OCI-LY3 (cell line): ENCODE results near the gene HIGD2A.

ENCODE experiments used
- EZH2phosphoT487 ChIP-seq: fragments of 200-600 bp; shearing (Covaris generic); IDR thresholded peaks from 2 replicates; pipeline ENCODE4 v1.6.1; 2018; ENCODE audit warnings: antibody characterized with exemption, mixed run types, low read depth
- TF ChIP-seq, protein P1 (sequence below): fragments of 200-600, 300-600 bp; sonication (generic); IDR thresholded peaks from 2 replicates; pipeline ENCODE4 v1.5.1; 2014; ENCODE audit warnings: antibody characterized with exemption, low read length, low read depth

DNA sequence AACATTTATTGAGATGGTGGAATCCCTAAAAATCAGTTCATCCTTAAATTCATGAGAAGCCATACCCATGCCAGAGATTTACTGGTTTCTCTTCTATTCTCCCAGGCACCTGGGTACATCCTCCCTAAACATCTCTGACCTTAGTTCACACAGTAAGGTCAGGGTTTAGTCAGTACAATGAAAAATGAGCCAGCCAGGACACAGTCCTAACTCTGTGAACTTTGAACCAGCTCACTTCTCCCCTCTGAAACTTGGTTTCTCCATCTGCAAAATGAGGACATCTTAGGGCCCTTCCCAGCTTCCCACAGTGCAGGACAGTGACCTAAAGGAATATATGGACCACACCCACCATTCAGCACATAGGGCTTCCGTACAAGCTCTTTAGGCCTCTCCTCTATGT, 2.1 kb upstream of the HIGD2A start:
- TF ChIP-seq, protein P1, sequence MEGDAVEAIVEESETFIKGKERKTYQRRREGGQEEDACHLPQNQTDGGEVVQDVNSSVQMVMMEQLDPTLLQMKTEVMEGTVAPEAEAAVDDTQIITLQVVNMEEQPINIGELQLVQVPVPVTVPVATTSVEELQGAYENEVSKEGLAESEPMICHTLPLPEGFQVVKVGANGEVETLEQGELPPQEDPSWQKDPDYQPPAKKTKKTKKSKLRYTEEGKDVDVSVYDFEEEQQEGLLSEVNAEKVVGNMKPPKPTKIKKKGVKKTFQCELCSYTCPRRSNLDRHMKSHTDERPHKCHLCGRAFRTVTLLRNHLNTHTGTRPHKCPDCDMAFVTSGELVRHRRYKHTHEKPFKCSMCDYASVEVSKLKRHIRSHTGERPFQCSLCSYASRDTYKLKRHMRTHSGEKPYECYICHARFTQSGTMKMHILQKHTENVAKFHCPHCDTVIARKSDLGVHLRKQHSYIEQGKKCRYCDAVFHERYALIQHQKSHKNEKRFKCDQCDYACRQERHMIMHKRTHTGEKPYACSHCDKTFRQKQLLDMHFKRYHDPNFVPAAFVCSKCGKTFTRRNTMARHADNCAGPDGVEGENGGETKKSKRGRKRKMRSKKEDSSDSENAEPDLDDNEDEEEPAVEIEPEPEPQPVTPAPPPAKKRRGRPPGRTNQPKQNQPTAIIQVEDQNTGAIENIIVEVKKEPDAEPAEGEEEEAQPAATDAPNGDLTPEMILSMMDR: no peak
- no peak for TF ChIP-seq EZH2phosphoT487
